Ascending aorta (tissue), 2 donors: ENCODE measurements around the gene NLRC5. TPM values are rescaled to one million over a fixed set of nuclear protein-coding genes. Genes with fewer than 3 reads are reported as not detected.

Experiments
- DNase-seq, 2 donors: peaks; one replicate each; pipeline ENCODE4 v3.0.0-alpha.2; 2019; ENCODE audit warnings: low spot score in 2 of 2
- H3K27ac ChIP-seq, 2 donors: fragments of 200-600 bp; sonication (generic); one replicate each; pipeline ENCODE4 v1.5.1; 2016 to 2017; ENCODE audit warnings: mild to moderate bottlenecking in 1 of 2
- H3K27me3 ChIP-seq: fragments of 200-600 bp; sonication (generic); one replicate; pipeline ENCODE4 v1.5.1; 2017
- H3K36me3 ChIP-seq, 2 donors: fragments of 200-600 bp; sonication (generic); one replicate each; pipeline ENCODE4 v1.5.1; 2016
- H3K4me1 ChIP-seq, 2 donors: fragments of 200-600 bp; sonication (generic); one replicate each; pipeline ENCODE4 v1.5.1; 2016 to 2017; ENCODE audit warnings: mild to moderate bottlenecking in 1 of 2
- H3K4me3 ChIP-seq, 2 donors: fragments of 200-600 bp; sonication (generic); one replicate each; pipeline ENCODE4 v1.5.1; 2016 to 2017; ENCODE audit warnings: mild to moderate bottlenecking in 1 of 2
- H3K9me3 ChIP-seq, 2 donors: fragments of 200-600 bp; sonication (generic); one replicate each; pipeline ENCODE4 v1.5.1; 2016
- intact Hi-C: fragments of 100-400 bp; cut with DNase I; formaldehyde crosslinking; loops from one replicate; pipeline ENCODE4 v1.15.1; 2023
- total RNA-seq: library from RNA; depleted of rRNA; stranded (reverse); fragments of >200 nt; gene quantifications from one replicate; pipeline ENCODE4 v1.1.0, GENCODE V29; 2016
- TF ChIP-seq, protein P1 (sequence below), 3 experiments: fragments of 200-600 bp in 2 of 3; fragments of 450-650 bp in 1 of 3; sonication (generic) in 2 of 3; IDR thresholded peaks; one replicate each; pipeline ENCODE4 v1.5.1; 2016 to 2019; ENCODE audit warnings: antibody characterized with exemption in 3 of 3, mild to moderate bottlenecking in 1 of 3, moderate library complexity in 1 of 3

Gene NLRC5
- total RNA-seq, 1 donor from 2014 or later = 46.7 TPM

DNA sequence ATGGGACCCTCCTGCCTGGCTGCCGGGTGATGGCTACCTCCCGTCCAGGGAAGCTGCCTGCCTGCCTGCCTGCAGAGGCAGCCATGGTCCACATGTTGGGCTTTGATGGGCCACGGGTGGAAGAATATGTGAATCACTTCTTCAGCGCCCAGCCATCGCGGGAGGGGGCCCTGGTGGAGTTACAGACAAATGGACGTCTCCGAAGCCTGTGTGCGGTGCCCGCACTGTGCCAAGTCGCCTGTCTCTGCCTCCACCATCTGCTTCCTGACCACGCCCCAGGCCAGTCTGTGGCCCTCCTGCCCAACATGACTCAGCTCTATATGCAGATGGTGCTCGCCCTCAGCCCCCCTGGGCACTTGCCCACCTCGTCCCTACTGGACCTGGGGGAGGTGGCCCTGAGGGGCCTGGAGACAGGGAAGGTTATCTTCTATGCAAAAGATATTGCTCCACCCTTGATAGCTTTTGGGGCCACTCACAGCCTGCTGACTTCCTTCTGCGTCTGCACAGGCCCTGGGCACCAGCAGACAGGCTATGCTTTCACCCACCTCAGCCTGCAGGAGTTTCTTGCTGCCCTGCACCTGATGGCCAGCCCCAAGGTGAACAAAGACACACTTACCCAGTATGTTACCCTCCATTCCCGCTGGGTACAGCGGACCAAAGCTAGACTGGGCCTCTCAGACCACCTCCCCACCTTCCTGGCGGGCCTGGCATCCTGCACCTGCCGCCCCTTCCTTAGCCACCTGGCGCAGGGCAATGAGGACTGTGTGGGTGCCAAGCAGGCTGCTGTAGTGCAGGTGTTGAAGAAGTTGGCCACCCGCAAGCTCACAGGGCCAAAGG lies 36.8 kb downstream of the NLRC5 start:
- Histone ChIP-seq H3K4me3 (no peak overlapping the region), H3K9me3 (no peaks in the 10 kb centered on the region), H3K4me1 (no peaks in the 10 kb centered on the region), H3K27ac (no peak overlapping the region), H3K27me3 (no peaks in the 10 kb centered on the region), H3K36me3 (peaks cover 12 to 20% of the 10 kb centered on the region in 2 donors)
- no peak for DNase-seq
- intact Hi-C loops = no loop called here
- TF ChIP-seq, protein P1, sequence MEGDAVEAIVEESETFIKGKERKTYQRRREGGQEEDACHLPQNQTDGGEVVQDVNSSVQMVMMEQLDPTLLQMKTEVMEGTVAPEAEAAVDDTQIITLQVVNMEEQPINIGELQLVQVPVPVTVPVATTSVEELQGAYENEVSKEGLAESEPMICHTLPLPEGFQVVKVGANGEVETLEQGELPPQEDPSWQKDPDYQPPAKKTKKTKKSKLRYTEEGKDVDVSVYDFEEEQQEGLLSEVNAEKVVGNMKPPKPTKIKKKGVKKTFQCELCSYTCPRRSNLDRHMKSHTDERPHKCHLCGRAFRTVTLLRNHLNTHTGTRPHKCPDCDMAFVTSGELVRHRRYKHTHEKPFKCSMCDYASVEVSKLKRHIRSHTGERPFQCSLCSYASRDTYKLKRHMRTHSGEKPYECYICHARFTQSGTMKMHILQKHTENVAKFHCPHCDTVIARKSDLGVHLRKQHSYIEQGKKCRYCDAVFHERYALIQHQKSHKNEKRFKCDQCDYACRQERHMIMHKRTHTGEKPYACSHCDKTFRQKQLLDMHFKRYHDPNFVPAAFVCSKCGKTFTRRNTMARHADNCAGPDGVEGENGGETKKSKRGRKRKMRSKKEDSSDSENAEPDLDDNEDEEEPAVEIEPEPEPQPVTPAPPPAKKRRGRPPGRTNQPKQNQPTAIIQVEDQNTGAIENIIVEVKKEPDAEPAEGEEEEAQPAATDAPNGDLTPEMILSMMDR (IDR thresholded peaks at IDR 0.05) = no peak

DNA sequence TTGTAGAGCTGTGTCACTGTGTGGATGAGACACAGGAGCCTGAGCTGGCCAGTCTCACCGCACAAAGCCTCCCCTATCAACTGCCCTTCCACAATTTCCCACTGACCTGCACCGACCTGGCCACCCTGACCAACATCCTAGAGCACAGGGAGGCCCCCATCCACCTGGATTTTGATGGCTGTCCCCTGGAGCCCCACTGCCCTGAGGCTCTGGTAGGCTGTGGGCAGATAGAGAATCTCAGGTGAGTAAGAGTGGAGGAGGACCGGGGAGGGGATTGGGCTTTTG lies 37.4 kb downstream of the NLRC5 start:
- Histone ChIP-seq H3K27me3 (no peaks in the 10 kb centered on the region), H3K4me3 (no peak overlapping the region), H3K4me1 (no peaks in the 10 kb centered on the region), H3K9me3 (no peaks in the 10 kb centered on the region), H3K36me3 (peaks cover 7 to 14% of the 10 kb centered on the region in 2 donors), H3K27ac (no peak overlapping the region)
- intact Hi-C loops = no loop called here
- no peak for DNase-seq
- TF ChIP-seq, protein P1 (IDR thresholded peaks at IDR 0.05) = no peak

DNA sequence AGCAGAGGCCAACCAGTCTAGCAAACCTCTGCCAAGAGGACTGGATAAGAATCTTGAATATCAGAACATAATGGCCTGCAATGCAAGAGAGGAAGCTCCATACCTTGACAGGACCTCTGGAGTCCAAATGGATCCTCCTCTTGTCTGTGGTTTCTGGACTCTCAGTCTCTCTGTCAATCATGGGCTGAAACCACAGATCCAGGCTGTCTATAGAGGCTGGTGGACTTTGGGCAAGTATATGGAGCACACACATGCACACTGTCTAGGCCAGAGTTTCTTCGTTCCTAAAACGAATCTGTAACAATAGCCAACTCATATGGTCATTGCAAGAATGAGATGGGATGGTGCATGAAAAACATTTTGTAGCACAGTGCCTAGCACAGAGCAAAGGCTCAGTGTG lies 37.7 kb downstream of the NLRC5 start:
- intact Hi-C loops = no loop called here
- Histone ChIP-seq H3K36me3 (peaks cover 3 to 11% of the 10 kb centered on the region in 2 donors), H3K27me3 (no peaks in the 10 kb centered on the region), H3K4me1 (no peaks in the 10 kb centered on the region), H3K27ac (no peak overlapping the region), H3K4me3 (no peak overlapping the region), H3K9me3 (no peaks in the 10 kb centered on the region)
- TF ChIP-seq, protein P1 (IDR thresholded peaks at IDR 0.05) = no peak
- no peak for DNase-seq

DNA sequence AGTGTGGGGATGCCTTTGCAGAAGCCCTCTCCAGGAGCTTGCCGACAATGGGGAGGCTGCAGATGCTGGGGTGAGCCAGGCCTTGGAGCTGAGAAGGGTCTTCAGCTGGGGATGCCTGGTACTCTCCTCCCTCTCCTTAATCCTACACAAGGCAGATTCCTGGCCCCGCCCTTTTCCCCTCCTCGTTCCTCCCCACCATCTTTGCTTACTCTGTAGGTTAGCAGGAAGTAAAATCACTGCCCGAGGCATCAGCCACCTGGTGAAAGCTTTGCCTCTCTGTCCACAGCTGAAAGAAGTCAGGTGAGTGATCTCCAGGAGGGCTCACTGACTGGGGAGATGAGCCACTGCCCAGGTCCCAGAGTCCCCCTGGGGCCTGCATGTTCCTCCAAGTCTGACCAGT lies 38.7 kb downstream of the NLRC5 start:
- Histone ChIP-seq H3K4me3 (no peak overlapping the region), H3K27ac (no peak overlapping the region), H3K27me3 (no peaks in the 10 kb centered on the region), H3K9me3 (no peaks in the 10 kb centered on the region), H3K36me3 (peaks cover 0 to 6% of the 10 kb centered on the region in 2 donors), H3K4me1 (no peaks in the 10 kb centered on the region)
- intact Hi-C loops = no loop called here
- TF ChIP-seq, protein P1 (IDR thresholded peaks at IDR 0.05) = no peak
- DNase-seq = no peak

DNA sequence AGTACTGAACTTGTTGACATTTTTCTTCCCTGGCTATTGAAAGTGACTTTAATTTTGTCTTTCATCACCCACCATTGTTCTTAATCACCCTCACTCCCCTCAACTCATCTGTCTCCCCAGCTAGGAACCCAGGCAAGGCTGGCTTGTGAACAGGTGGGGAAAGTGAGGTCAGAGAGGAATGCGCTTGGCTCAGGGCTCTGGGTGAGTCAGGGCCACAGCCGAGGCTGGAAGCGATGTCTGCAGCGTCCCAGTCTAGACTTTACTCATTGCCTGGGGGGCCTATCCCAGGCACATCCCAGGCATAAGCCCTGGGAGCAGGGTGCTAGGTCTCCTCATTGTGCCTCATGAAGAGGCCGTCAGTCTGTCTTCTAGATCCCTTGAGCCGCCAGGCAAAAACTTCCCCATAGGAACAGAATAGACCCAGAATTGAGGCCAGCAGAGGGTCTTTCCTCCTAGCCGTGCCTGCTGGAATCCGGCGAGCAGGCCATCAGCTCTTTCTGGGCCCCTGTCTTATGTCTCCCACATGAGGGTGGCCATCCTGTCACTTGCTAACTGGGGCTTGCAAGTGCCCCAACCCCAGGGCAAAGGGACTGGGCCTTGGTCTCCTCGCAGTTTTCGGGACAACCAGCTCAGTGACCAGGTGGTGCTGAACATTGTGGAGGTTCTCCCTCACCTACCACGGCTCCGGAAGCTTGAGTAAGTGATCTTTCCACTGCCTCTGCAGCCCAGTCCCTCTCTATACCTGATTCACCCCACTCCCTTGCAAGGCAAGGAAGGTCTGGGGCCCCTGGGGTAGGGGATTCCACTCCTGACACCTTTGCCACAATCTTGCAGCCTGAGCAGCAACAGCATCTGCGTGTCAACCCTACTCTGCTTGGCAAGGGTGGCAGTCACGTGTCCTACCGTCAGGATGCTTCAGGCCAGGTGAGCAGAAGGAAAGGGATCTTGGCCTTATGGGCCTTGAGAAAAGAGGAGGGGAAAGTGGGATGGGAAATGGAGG lies 40.1 kb downstream of the NLRC5 start:
- H3K9me3 ChIP-seq = no peaks in the 10 kb centered on the region
- H3K27me3 ChIP-seq = no peaks in the 10 kb centered on the region
- no peak overlapping the region for H3K4me3 ChIP-seq
- peaks cover 0 to 9% of the 10 kb centered on the region in 2 donors for H3K36me3 ChIP-seq
- intact Hi-C loops = no loop called here
- no peak for DNase-seq
- TF ChIP-seq, protein P1 (IDR thresholded peaks at IDR 0.05) = no peak
- no peaks in the 10 kb centered on the region for H3K4me1 ChIP-seq
- H3K27ac ChIP-seq = no peak overlapping the region
